ENCODE results near the gene IL9R.

DNA sequence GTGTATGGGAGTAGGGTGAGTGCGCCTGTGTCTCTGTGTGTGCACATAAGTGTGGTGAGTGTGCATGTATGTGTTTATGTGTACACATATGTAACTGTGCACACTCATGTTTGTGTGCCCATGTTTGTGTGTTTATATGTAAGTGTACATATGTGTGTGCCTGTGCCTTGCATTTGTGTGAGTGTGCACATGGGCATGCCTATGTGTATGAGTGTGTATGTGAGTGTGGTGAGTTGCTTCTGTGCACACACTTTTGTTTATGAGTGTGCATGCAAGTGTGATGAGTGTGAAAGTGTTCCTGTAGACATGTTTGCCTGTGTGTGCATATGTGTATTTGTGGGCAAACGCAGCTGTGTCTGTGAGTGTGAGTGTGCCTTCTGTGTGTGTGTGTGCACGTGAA is 7.2 kb downstream of the IL9R start:
- TF ChIP-seq BACH1 (IDR thresholded peaks at IDR 0.05; ENCODE audit: borderline replicate concordance) = no peak
- TF ChIP-seq, protein P1, sequence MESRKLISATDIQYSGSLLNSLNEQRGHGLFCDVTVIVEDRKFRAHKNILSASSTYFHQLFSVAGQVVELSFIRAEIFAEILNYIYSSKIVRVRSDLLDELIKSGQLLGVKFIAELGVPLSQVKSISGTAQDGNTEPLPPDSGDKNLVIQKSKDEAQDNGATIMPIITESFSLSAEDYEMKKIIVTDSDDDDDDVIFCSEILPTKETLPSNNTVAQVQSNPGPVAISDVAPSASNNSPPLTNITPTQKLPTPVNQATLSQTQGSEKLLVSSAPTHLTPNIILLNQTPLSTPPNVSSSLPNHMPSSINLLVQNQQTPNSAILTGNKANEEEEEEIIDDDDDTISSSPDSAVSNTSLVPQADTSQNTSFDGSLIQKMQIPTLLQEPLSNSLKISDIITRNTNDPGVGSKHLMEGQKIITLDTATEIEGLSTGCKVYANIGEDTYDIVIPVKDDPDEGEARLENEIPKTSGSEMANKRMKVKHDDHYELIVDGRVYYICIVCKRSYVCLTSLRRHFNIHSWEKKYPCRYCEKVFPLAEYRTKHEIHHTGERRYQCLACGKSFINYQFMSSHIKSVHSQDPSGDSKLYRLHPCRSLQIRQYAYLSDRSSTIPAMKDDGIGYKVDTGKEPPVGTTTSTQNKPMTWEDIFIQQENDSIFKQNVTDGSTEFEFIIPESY (IDR thresholded peaks at IDR 0.05) = no peak
- TF ChIP-seq, protein P2, sequence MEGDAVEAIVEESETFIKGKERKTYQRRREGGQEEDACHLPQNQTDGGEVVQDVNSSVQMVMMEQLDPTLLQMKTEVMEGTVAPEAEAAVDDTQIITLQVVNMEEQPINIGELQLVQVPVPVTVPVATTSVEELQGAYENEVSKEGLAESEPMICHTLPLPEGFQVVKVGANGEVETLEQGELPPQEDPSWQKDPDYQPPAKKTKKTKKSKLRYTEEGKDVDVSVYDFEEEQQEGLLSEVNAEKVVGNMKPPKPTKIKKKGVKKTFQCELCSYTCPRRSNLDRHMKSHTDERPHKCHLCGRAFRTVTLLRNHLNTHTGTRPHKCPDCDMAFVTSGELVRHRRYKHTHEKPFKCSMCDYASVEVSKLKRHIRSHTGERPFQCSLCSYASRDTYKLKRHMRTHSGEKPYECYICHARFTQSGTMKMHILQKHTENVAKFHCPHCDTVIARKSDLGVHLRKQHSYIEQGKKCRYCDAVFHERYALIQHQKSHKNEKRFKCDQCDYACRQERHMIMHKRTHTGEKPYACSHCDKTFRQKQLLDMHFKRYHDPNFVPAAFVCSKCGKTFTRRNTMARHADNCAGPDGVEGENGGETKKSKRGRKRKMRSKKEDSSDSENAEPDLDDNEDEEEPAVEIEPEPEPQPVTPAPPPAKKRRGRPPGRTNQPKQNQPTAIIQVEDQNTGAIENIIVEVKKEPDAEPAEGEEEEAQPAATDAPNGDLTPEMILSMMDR (IDR thresholded peaks at IDR 0.05 in 2 of 3, conservative IDR thresholded peaks at IDR 0.05 in 1 of 3; ENCODE audit: control insufficient read depth in 2 of 3, extremely low read depth in 1 of 3, insufficient read depth in 1 of 3, low read depth in 3 of 3, low read length in 3 of 3) = no peak
- TF ChIP-seq RELA (IDR thresholded peaks at IDR 0.05; ENCODE audit: borderline replicate concordance, partially characterized antibody) = no peak
- TF ChIP-seq RFX5 (IDR thresholded peaks at IDR 0.05; ENCODE audit: low read depth, low read length) = no peak
- TF ChIP-seq POLR2A (IDR thresholded peaks at IDR 0.05; ENCODE audit: low read depth, low read length) = no peak

All from GM12878 (cell line).